HEK293 (cell line): ENCODE measurements around the gene ZBTB20.

Source experiments
- CTCF ChIA-PET: fragments of 350-600 bp; formaldehyde crosslinking; extraction: SDS; loops from one replicate; lab custom pipeline; 2021; ENCODE audit warnings: antibody characterized with exemption; lab: Yijun Ruan, JAX
- POLR2A ChIA-PET: fragments of 300-600 bp; formaldehyde crosslinking; extraction: SDS; loops from one replicate; lab custom pipeline; 2020; ENCODE audit warnings: antibody characterized with exemption, inconsistent platforms; lab: Yijun Ruan, JAX
- H3K27ac ChIP-seq: fragments of 200-500 bp; sonication (Bioruptor generic); 2 replicates; pipeline ENCODE4 v1.5.1; 2014; ENCODE audit warnings: low read depth, low read length, control low read depth, inconsistent platforms; ENCODE audit errors: extremely low read depth
- H3K36me3 ChIP-seq, 2 experiments: fragments of 200-500 bp in 1 of 2; sonication (Bioruptor generic) in 1 of 2; 1 replicate in 1 of 2; 2 replicates in 1 of 2; pipeline ENCODE4 v1.5.1; 2014 to 2017; ENCODE audit warnings: inconsistent platforms in 2 of 2, low read length in 2 of 2; ENCODE audit not compliant: control insufficient read depth in 2 of 2, insufficient read depth in 1 of 2
- H3K4me1 ChIP-seq: fragments of 200-500 bp; sonication (Bioruptor generic); 2 replicates; pipeline ENCODE4 v1.5.1; 2014; ENCODE audit warnings: mild to moderate bottlenecking, low read length, inconsistent platforms; ENCODE audit not compliant: control insufficient read depth, insufficient read depth
- H3K4me3 ChIP-seq: 2 replicates; pipeline ENCODE4 v1.5.1; 2011; ENCODE audit warnings: low read depth, mild to moderate bottlenecking, control low read depth, low read length, moderate library complexity
- H3K9me3 ChIP-seq: fragments of 200-500 bp; sonication (Bioruptor generic); 2 replicates; pipeline ENCODE4 v1.5.1; 2014; ENCODE audit warnings: low read depth, low read length, inconsistent platforms; ENCODE audit not compliant: control insufficient read depth, insufficient read depth
- KLF16 ChIP-seq: fragments of 450-650 bp; formaldehyde crosslinking; IDR thresholded peaks from 2 replicates; pipeline ENCODE4 v1.5.1; 2017; ENCODE audit warnings: missing biosample characterization, missing genetic modification characterization
- KLF9 ChIP-seq: fragments of 450-650 bp; formaldehyde crosslinking; IDR thresholded peaks from 2 replicates; pipeline ENCODE4 v1.5.1; 2016; ENCODE audit warnings: missing biosample characterization, missing genetic modification characterization, low read depth
- REPIN1 ChIP-seq: fragments of 450-650 bp; formaldehyde crosslinking; IDR thresholded peaks from 2 replicates; pipeline ENCODE4 v1.5.1; 2017; ENCODE audit warnings: missing biosample characterization, missing genetic modification characterization, low read depth
- SETDB1 ChIP-seq: IDR thresholded peaks from one replicate; pipeline ENCODE4 v1.6.1; 2017; ENCODE audit warnings: mild to moderate bottlenecking, low read length, moderate library complexity, mixed read lengths; ENCODE audit not compliant: insufficient read length
- ZBTB48 ChIP-seq: fragments of 450-650 bp; formaldehyde crosslinking; IDR thresholded peaks from 2 replicates; pipeline ENCODE4 v1.5.1; 2016; ENCODE audit warnings: missing biosample characterization, missing genetic modification characterization
- ZFP41 ChIP-seq: fragments of 450-650 bp; formaldehyde crosslinking; IDR thresholded peaks from 2 replicates; pipeline ENCODE4 v1.5.1; 2016; ENCODE audit warnings: missing biosample characterization, missing genetic modification characterization, borderline replicate concordance
- ZNF10 ChIP-seq: fragments of 450-650 bp; formaldehyde crosslinking; IDR thresholded peaks from 2 replicates; pipeline ENCODE4 v1.5.1; 2017; ENCODE audit warnings: missing biosample characterization, missing genetic modification characterization
- ZNF112 ChIP-seq: fragments of 450-650 bp; formaldehyde crosslinking; IDR thresholded peaks from 2 replicates; pipeline ENCODE4 v1.5.0; 2017; ENCODE audit warnings: missing biosample characterization, missing genetic modification characterization
- ZNF155 ChIP-seq: fragments of 450-650 bp; formaldehyde crosslinking; IDR thresholded peaks from 2 replicates; pipeline ENCODE4 v1.5.1; 2016; ENCODE audit warnings: missing biosample characterization, missing genetic modification characterization
- ZNF248 ChIP-seq: fragments of 450-650 bp; formaldehyde crosslinking; IDR thresholded peaks from 2 replicates; pipeline ENCODE4 v1.5.1; 2017; ENCODE audit warnings: missing biosample characterization, missing genetic modification characterization
- ZNF341 ChIP-seq: fragments of 450-650 bp; formaldehyde crosslinking; IDR thresholded peaks from 2 replicates; pipeline ENCODE4; 2016; ENCODE audit warnings: low read depth, missing biosample characterization, missing genetic modification characterization
- ZNF423 ChIP-seq: fragments of 450-650 bp; formaldehyde crosslinking; IDR thresholded peaks from 2 replicates; pipeline ENCODE4 v1.5.1; 2016; ENCODE audit warnings: missing biosample characterization, missing genetic modification characterization
- ZNF426 ChIP-seq: fragments of 450-650 bp; formaldehyde crosslinking; IDR thresholded peaks from 2 replicates; pipeline ENCODE4 v1.5.1; 2017; ENCODE audit warnings: missing biosample characterization, missing genetic modification characterization, mild to moderate bottlenecking, inconsistent platforms, moderate library complexity
- ZNF473 ChIP-seq: fragments of 450-650 bp; formaldehyde crosslinking; IDR thresholded peaks from 2 replicates; pipeline ENCODE4 v1.5.1; 2017; ENCODE audit warnings: missing biosample characterization, missing genetic modification characterization
- ZNF48 ChIP-seq: fragments of 450-650 bp; formaldehyde crosslinking; IDR thresholded peaks from 2 replicates; pipeline ENCODE4 v1.5.1; 2016; ENCODE audit warnings: missing biosample characterization, missing genetic modification characterization
- ZNF701 ChIP-seq: fragments of 450-650 bp; formaldehyde crosslinking; IDR thresholded peaks from 2 replicates; pipeline ENCODE4 v1.5.1; 2016; ENCODE audit warnings: missing biosample characterization, missing genetic modification characterization
- ZNF707 ChIP-seq: fragments of 450-650 bp; formaldehyde crosslinking; IDR thresholded peaks from 2 replicates; pipeline ENCODE4 v1.5.1; 2016; ENCODE audit warnings: missing biosample characterization, missing genetic modification characterization
- ZNF777 ChIP-seq: fragments of 450-650 bp; formaldehyde crosslinking; IDR thresholded peaks from 2 replicates; pipeline ENCODE4 v1.5.1; 2017; ENCODE audit warnings: missing biosample characterization, missing genetic modification characterization, borderline replicate concordance
- TF ChIP-seq, protein P1 (sequence below): fragments of 450-650 bp; formaldehyde crosslinking; IDR thresholded peaks from 2 replicates; pipeline ENCODE4 v1.5.1; 2017; ENCODE audit warnings: missing biosample characterization, missing genetic modification characterization
- TF ChIP-seq, protein P2 (sequence below): fragments of 450-650 bp; formaldehyde crosslinking; IDR thresholded peaks from 2 replicates; pipeline ENCODE4 v1.5.1; 2017; ENCODE audit warnings: missing biosample characterization, missing genetic modification characterization
- TF ChIP-seq, protein P3 (sequence below): fragments of 450-650 bp; formaldehyde crosslinking; IDR thresholded peaks from 2 replicates; pipeline ENCODE4 v1.5.1; 2016; ENCODE audit warnings: missing biosample characterization, missing genetic modification characterization
- TF ChIP-seq, protein P4 (sequence below): fragments of 450-650 bp; formaldehyde crosslinking; IDR thresholded peaks from 2 replicates; pipeline ENCODE4 v1.5.1; 2016; ENCODE audit warnings: missing biosample characterization, missing genetic modification characterization
- TF ChIP-seq, protein P5 (sequence below): fragments of 450-650 bp; formaldehyde crosslinking; IDR thresholded peaks from 2 replicates; pipeline ENCODE4 v1.5.1; 2016; ENCODE audit warnings: missing biosample characterization, missing genetic modification characterization
- TF ChIP-seq, protein P6 (sequence below): fragments of 450-650 bp; formaldehyde crosslinking; IDR thresholded peaks from 2 replicates; pipeline ENCODE4; 2016; ENCODE audit warnings: missing biosample characterization, missing genetic modification characterization
- TF ChIP-seq, protein P7 (sequence below): fragments of 450-650 bp; formaldehyde crosslinking; IDR thresholded peaks from 2 replicates; pipeline ENCODE4 v1.5.1; 2016; ENCODE audit warnings: missing biosample characterization, missing genetic modification characterization

Gene ZBTB20

DNA sequence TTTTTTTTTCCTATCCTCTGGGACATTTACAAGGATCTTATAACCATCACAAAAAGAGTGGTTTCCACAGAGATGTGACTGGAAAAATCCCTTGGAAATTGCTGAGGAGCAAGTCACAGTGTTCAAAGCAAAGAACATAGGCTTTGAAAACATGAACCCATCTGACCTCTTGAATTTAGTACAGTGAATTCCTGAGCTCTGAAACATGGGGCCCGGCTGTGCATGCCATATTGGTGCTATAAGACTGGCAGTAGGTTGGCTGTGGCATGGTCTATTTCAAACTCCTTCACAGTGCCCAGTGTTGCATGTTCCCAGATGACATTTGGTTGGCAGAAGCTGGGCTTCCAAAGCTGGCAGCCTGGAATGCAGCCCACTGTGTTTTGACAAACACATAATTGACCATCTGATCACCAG is 651.1 kb downstream of the ZBTB20 start (continued):
- TF ChIP-seq, protein P1, sequence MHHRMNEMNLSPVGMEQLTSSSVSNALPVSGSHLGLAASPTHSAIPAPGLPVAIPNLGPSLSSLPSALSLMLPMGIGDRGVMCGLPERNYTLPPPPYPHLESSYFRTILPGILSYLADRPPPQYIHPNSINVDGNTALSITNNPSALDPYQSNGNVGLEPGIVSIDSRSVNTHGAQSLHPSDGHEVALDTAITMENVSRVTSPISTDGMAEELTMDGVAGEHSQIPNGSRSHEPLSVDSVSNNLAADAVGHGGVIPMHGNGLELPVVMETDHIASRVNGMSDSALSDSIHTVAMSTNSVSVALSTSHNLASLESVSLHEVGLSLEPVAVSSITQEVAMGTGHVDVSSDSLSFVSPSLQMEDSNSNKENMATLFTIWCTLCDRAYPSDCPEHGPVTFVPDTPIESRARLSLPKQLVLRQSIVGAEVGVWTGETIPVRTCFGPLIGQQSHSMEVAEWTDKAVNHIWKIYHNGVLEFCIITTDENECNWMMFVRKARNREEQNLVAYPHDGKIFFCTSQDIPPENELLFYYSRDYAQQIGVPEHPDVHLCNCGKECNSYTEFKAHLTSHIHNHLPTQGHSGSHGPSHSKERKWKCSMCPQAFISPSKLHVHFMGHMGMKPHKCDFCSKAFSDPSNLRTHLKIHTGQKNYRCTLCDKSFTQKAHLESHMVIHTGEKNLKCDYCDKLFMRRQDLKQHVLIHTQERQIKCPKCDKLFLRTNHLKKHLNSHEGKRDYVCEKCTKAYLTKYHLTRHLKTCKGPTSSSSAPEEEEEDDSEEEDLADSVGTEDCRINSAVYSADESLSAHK (tag by site-specific recombination) = no peak
- TF ChIP-seq ZNF48 (tag by site-specific recombination) (no peak), ZNF341 (tag by site-specific recombination) (no peak), ZNF10 (tag by site-specific recombination) (no peak), ZNF423 (tag by site-specific recombination) (no peak), ZNF701 (tag by site-specific recombination) (no peak)
- TF ChIP-seq, protein P2, sequence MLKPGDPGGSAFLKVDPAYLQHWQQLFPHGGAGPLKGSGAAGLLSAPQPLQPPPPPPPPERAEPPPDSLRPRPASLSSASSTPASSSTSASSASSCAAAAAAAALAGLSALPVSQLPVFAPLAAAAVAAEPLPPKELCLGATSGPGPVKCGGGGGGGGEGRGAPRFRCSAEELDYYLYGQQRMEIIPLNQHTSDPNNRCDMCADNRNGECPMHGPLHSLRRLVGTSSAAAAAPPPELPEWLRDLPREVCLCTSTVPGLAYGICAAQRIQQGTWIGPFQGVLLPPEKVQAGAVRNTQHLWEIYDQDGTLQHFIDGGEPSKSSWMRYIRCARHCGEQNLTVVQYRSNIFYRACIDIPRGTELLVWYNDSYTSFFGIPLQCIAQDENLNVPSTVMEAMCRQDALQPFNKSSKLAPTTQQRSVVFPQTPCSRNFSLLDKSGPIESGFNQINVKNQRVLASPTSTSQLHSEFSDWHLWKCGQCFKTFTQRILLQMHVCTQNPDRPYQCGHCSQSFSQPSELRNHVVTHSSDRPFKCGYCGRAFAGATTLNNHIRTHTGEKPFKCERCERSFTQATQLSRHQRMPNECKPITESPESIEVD (tag by site-specific recombination) = no peak

DNA sequence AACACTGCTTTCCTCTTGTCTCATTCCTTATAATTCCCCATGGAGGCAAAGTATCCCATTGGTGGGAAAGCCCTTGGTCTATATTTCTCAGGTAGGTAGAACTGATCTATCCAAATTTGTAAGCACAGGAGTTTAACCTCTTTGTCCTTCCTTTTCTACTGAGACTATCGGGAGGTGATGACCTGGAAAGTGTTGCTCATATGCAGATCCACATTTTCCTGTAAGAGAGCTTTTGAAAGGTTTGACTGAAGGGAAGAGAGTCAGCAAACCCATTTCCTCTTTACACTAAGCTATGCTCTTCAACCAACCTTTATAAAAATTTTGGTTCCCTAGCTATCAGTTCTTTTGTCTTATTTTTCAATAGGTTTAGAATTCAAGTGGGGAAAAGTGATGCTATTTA is 652.6 kb downstream of the ZBTB20 start:
- no peaks in the 10 kb centered on the region for H3K9me3 ChIP-seq
- no peaks in the 10 kb centered on the region for H3K4me1 ChIP-seq
- no peak overlapping the region for H3K4me3 ChIP-seq
- H3K36me3 ChIP-seq = no peaks in the 10 kb centered on the region
- TF ChIP-seq REPIN1 (no peak), KLF16 (tag by site-specific recombination) (no peak), ZNF112 (no peak), ZNF707 (tag by site-specific recombination) (no peak), SETDB1 (no peak), ZFP41 (tag by site-specific recombination) (no peak), ZBTB48 (no peak), ZNF473 (tag by site-specific recombination) (no peak), ZNF426 (tag by site-specific recombination) (no peak), ZNF248 (tag by site-specific recombination) (no peak), ZNF155 (no peak)
- TF ChIP-seq, protein P3, sequence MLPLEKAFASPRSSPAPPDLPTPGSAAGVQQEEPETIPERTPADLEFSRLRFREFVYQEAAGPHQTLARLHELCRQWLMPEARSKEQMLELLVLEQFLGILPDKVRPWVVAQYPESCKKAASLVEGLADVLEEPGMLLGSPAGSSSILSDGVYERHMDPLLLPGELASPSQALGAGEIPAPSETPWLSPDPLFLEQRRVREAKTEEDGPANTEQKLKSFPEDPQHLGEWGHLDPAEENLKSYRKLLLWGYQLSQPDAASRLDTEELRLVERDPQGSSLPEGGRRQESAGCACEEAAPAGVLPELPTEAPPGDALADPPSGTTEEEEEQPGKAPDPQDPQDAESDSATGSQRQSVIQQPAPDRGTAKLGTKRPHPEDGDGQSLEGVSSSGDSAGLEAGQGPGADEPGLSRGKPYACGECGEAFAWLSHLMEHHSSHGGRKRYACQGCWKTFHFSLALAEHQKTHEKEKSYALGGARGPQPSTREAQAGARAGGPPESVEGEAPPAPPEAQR = no peak
- TF ChIP-seq, protein P4, sequence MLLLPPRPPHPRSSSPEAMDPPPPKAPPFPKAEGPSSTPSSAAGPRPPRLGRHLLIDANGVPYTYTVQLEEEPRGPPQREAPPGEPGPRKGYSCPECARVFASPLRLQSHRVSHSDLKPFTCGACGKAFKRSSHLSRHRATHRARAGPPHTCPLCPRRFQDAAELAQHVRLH (tag by site-specific recombination) = no peak
- ChIA-PET CTCF (no interaction called here), POLR2A (no interaction called here)
- no peak overlapping the region for H3K27ac ChIP-seq

DNA sequence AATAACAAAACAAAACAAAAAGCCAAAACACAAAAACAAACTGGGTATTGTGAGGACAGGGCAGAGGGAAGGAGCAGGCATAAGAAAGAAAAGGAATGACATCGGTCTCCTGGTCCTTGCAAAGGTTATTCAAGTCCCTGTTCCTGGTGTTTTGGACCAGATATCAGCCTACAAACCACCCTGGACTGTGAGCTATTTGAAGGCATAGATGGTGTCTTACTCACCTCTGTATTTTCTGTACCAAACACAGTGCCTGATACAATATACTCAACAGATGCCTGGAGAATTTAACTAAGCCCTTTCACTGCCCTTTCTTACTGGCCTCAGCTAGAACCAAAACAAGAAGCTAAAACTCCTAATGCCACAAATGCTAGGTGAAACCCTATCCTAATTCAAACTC is 656.3 kb downstream of the ZBTB20 start:
- H3K9me3 ChIP-seq = no peaks in the 10 kb centered on the region
- H3K4me3 ChIP-seq = no peak overlapping the region
- ChIA-PET POLR2A (no interaction called here), CTCF (no interaction called here)
- no peaks in the 10 kb centered on the region for H3K4me1 ChIP-seq
- H3K36me3 ChIP-seq = no peaks in the 10 kb centered on the region
- TF ChIP-seq ZNF707 (tag by site-specific recombination) = no peak
- no peak for TF ChIP-seq KLF9 (tag by site-specific recombination)
- TF ChIP-seq REPIN1 = no peak
- TF ChIP-seq, protein P5, sequence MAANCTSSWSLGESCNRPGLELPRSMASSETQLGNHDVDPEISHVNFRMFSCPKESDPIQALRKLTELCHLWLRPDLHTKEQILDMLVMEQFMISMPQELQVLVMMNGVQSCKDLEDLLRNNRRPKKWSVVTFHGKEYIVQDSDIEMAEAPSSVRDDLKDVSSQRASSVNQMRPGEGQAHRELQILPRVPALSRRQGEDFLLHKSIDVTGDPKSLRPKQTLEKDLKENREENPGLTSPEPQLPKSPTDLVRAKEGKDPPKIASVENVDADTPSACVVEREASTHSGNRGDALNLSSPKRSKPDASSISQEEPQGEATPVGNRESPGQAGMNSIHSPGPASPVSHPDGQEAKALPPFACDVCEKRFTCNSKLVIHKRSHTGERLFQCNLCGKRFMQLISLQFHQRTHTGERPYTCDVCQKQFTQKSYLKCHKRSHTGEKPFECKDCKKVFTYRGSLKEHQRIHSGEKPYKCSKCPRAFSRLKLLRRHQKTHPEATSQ = no peak
- TF ChIP-seq, protein P6, sequence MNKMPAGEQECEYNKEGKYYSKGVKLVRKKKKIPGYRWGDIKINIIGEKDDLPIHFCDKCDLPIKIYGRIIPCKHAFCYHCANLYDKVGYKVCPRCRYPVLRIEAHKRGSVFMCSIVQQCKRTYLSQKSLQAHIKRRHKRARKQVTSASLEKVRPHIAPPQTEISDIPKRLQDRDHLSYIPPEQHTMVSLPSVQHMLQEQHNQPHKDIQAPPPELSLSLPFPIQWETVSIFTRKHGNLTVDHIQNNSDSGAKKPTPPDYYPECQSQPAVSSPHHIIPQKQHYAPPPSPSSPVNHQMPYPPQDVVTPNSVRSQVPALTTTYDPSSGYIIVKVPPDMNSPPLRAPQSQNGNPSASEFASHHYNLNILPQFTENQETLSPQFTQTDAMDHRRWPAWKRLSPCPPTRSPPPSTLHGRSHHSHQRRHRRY = no peak
- TF ChIP-seq ZNF48 (tag by site-specific recombination) = no peak
- TF ChIP-seq, protein P7, sequence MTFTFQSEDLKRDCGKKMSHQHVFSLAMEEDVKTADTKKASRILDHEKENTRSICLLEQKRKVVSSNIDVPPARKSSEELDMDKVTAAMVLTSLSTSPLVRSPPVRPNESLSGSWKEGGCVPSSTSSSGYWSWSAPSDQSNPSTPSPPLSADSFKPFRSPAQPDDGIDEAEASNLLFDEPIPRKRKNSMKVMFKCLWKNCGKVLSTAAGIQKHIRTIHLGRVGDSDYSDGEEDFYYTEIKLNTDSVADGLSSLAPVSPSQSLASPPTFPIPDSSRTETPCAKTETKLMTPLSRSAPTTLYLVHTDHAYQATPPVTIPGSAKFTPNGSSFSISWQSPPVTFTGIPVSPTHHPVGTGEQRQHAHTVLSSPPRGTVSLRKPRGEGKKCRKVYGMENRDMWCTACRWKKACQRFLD = no peak
- TF ChIP-seq ZNF777 (tag by site-specific recombination) = no peak
- H3K27ac ChIP-seq = no peak overlapping the region
